Stimulated activated CD4-positive, alpha-beta T cell treated with anti-CD3 and anti-CD28 coated beads, TNF-alpha, amount 100 ng/mL, for 1 hour (primary cell): ENCODE results near the gene HIBADH.
"Not testable (repeated sequence)": the region's sequence is repeated elsewhere in the genome, so short reads cannot be mapped to it uniquely, and the experiment has no call there.

ENCODE experiments used
- DNase-seq, 3 donors: peaks; one replicate each; pipeline ENCODE4 v3.0.0-alpha.2; 2020; ENCODE audit warnings: low read depth in 3 of 3, low spot score in 1 of 3

HIBADH gene

DNA sequence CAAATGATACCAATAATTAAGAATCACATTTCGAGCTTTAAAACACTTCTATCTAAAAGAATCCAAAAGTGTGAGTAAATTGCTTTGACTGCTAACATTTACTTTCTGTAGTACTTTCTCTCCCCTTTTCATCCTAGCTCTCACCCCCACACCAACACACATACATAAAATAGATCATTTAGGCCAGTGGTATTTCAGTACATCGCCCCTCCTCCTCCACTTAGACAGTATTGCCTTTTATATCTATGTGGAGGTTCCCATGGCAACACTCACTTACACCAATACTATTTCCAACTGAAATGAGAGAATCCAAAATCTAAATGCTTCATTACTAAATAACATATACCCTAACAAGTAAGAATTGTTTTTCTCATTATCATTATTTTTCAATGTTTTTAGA lies 58.9 kb downstream of the HIBADH start:
- no peak for DNase-seq

DNA sequence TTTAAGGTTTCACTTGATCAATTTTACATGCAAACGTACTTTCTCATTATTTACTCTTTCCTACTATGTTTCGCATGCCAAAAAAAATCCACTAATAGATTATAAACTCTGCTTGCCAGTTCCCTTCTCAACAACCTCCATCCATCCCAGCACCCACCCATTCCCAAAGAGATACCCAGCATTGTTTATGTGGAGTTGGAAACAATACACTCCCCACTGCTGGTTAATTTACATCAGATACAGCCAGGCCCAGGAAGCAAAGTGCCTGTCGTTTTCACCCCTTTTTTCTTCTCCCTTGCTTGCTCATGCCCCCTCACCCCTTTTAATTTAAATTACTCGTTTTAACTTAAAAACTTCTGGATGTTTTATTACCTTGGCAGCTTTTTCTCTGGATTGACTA lies 59.9 kb downstream of the HIBADH start:
- no peak for DNase-seq

DNA sequence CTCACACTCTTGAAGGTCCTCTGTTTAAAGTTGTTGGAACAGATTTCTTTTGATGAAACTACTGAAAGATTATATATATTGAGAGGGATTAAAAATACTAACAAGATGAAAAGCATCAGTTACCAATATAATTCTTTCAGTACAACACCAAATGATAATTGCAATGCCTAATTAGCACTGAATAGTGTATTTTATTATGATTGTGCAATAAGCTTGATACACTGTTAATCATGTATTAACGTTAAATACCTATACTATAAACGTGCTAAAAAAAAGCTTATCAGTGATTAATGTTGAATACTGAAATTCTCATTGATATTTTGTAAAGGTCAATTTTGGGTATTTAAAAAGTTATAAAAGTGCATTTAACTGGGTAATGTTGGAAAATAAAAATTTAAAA lies 61.5 kb downstream of the HIBADH start:
- no peak for DNase-seq

DNA sequence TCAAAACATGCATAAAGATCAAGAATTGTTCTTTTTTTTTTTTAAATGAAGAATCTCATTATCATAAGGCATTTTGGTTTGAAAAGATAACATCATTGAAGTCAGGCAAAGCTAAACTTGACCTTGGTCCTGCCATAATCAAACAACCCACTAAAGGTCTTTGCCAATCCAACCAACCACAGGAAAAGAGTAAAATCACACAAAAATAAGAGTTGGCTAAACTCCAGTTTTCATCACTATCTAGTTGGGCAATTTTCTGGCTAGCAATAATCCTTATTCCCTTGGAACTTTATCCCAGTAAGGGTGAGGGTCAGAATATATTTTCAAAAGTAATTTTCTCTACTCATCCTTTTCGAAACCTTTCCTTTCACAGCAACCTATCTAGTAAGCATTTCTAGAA lies 62.4 kb downstream of the HIBADH start:
- no peak for DNase-seq

DNA sequence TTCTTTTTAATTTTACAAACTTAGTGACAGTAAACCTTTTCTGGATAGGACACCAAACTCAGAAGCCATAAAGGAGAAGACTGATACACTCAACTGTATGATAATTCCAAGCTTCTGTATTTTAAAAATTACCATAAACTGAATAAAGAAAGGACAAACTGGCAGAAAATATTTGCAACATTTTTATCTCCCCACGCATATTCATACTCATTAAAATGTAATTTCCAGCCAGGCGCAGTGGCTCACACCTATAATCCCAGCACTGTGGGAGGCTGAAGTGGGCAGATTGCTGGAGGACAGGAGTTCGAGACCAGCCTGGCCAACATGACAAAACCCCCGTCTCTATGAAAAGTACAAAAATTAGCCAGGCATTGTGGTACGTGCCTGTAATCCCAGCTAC lies 67.7 kb downstream of the HIBADH start:
- no peak for DNase-seq

DNA sequence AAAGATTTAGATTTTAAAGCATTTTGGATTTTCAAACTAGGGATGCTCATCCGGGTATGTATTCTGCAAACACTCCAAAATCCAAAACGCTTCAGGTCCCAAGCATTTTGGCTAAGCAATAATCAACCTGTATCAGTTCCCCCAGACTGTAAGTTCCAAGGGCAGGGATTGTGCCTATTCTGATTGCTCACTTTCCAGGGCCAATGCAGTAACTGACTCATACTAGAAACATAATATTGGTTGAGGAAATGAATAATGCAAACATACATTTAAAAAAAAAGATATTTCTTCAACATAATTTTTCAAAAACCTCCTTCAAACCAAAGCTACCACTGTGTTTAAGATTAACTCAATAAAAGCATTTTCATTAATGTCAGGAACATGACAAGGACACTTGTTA lies 69.5 kb downstream of the HIBADH start:
- DNase-seq = no peak

DNA sequence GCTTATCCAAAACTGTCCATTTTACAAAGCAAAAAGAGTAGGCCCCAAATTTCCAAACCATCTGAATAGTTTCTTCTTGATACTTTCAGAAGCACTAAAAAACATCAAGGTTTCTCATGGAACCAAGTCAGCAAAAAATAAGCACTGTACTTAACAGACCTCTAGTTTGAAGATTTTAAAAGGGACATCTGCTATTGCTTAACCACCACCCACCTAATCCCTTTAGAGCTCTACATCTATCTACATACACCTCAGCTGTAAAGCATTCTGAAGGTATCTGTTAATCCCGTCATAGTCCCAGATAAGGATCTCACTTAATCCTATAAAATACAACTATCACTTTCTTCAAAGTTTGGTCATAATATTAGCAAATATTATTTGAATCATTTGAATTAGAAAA lies 72.3 kb downstream of the HIBADH start:
- DNase-seq = no peak

DNA sequence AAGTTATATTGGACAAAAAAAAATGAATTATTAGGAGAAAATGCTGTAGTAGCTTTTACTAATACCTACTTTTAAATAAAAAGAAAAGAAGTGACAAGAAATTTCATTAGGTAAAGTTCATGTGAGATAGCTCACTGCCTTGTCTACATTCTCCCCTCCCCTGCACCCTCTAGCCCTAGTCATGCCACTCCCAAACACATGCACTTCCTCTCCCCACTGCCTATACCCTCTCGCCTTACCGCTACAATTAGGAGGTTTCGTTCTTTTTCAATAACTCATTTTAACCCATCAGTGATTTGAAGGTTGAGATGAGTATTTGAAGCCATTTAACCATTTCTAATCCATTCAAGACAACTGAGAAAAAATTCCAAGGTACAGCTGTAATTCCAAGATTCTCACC lies 75.3 kb downstream of the HIBADH start:
- DNase-seq = no peak

DNA sequence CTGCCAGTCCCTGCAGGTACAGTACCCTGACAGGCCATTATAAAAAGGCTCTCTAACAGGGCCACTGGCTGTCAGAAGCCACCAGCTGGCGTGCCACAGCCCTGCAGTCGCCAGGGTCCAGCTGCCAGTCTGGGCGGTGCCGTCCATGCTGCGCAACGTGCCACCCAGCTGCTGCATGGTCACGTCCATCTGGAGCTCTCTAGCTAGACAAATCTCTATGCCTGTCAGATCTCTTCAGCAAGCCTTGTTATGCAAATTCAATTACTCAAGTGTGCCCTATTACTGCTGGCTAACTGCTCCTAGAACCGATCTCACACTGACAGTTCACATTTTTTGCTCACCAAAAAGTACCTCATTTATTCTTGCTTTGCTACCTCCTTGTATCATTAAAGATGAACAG lies 75.9 kb downstream of the HIBADH start:
- no peak for DNase-seq

DNA sequence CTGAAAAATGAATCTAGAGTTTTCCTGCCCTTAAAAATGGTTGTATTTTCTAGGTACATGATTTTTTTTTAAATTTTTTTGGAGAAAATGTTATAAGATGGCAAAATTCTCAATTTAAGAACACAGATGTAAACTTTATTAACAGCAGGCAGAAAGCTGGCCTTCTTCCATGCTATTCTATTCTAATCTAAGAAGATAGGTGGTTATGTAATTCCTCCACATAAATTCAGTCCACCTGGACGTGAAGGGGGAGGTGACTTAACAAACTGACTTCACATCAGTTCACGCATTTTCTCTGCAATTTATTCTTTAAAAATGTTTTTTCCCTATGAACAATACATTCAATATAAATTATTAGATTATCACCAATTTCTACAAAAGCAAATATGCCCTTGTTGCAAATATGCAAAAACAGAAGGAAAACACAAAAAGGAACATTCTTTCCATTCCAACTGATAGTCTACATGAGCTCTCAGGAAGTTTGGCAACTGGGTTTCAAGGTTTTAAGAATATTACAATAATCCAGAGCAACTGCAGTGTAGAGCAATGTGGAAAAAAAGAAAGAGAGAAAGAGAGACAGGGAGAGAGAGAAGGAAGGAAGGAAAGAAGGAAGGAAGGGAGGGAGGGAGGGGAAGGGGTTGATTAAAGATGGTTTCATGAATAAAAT lies 76.8 kb downstream of the HIBADH start:
- DNase-seq = no peak

DNA sequence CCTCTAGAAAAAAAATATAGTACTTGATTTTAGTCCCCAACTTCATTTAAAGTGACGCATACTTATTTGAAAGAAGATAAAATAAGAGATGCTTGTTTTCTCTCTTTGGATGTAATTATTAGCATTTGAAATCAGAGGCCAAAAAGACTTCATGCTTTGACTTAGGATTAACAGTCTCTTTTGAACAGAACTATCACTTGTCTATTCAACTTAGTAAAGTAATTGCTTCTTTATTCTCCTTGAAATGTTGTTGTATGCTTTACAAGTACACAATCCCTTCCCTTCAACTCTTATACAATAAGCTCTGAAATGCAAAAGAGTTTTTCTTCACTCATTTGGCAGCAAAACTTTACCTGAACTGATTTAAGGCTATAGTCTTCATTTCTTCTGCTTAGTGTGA lies 80.8 kb downstream of the HIBADH start:
- no peak for DNase-seq

DNA sequence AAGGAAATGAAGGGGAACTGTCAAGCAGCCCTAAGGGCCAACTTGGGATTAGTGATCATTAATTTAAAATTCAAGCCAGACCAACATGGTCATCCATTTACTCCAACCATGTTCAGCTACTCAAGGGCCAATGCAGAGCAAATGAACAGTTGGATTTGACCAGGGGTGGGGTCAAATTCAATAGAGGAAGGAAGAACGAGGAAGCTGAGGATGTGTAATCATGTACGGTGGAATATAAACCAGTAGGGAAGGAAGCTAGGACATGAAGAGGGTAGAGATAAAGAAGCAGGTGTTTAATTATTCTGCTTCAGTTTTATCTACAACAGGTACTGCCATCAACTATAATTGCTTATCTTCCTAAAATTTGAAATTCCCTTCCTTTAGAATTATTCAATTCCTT lies 81.6 kb downstream of the HIBADH start:
- DNase-seq = no peak

DNA sequence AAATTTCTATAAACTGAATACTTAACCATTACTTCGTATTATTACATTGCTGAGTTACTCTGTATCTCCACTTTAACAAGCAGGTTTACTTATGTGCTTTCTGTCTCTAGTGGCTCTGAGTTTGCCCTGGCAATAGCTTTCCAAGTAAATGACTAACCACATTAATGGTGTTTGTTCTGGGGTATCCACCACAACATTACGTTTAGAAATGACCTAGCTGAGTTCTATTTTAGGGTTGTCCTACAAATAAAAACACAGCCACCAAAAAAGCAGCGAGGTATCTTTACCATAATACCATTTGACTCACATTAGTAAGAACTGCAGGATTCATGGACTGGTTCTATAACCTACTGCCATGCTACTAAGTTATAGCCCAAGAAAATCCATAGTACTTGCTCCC lies 83.1 kb downstream of the HIBADH start:
- no peak for DNase-seq

DNA sequence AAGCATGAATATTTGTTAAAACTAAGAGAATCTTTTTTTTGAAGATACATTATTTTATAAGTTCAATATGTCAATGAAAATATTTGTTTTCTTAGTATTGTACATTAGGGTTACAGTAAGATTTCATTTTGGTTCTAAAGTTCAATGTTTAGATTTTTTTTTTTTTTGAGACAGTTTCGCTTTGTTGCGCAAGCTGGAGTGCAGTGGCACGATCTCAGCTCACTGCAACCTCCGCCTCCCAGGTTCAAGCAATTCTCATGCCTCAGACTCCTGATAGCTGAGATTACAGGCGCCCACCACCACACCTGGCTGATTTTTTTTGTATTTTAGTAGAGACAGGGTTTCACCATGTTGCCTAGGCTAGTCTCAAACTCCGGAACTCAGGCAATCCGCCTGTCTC lies 84.5 kb downstream of the HIBADH start:
- DNase-seq = not testable (repeated sequence)

DNA sequence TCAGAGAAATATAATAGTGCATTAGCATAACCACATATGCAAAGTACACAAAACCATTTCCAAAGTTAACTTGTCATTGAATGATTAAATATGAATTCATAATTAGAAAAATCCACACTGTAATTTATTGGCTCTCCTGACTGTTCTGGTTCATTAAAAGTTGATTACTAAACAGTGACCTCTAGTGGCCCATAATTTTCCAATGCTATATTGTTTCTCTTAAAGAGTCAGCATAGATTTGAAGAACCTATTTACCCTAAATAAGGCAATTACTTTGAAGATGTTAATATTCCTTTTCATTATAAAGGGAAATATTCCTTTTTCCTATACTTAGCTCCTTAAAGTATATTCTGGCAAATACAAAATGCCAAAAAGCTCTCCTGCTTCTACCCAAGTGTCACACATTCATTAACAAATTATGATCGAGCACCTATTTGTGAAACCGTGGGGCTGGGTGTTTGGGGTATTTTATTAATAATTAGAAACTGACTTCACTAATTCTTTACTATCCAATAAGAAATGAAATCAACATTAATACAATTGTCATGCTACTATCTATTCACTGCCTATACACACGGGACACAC lies 86.2 kb downstream of the HIBADH start:
- no peak for DNase-seq

DNA sequence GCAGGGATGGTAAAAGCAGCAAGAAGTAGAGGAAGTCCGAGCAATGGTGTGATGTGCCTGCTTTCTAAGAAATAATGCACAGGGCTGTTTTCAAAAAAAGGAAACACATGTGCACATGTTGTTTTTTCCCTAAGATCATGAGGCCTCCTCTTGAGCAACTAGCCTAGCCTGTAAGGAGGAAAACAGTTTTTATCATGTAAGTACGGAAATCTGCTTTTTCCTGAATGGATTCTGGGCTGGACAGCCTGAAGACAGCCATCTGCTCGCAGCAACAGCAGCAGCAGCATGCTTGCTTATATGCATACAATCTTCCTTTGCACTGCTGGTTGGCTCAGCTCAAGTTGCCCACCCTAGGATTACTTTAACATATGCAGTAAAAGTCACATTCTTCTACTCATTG lies 87.1 kb downstream of the HIBADH start:
- DNase-seq = no peak

DNA sequence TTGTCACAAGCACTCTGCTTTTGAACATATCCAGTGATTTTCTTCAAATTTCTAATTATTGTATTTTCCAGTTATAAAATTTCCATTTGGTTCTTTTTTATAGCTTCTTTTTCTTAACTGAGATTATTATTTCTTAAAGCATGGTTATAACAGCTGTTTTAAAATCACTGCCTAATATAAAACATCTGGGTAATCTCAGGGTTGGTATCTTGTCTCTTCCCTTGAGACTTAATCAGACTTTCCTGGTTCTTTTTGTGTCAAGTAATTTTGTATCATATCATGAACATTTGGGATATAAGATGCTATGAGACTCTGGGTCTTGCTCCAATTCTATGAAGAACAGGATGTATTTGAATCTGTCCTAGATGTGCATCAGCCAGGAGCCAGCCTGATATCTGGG lies 93.6 kb downstream of the HIBADH start:
- no peak for DNase-seq

DNA sequence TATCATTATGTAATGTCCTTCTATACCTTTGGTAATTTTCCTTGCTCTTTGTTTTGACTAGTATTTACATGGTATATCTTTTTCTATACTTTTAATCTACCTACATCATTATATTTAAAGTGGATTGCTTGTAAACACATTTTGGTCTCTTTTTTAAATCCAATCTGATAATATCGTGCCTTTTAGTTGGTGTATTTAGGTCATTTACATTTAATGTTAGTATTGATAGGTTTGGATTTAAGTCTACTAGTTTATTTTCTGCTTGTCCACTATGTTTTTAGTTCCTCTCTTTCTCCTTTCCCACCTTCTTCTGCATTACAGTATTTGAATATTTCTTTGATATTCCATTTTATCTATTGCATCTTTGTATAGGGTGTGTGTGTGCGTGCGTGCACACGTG lies 95.4 kb downstream of the HIBADH start:
- DNase-seq = no peak

DNA sequence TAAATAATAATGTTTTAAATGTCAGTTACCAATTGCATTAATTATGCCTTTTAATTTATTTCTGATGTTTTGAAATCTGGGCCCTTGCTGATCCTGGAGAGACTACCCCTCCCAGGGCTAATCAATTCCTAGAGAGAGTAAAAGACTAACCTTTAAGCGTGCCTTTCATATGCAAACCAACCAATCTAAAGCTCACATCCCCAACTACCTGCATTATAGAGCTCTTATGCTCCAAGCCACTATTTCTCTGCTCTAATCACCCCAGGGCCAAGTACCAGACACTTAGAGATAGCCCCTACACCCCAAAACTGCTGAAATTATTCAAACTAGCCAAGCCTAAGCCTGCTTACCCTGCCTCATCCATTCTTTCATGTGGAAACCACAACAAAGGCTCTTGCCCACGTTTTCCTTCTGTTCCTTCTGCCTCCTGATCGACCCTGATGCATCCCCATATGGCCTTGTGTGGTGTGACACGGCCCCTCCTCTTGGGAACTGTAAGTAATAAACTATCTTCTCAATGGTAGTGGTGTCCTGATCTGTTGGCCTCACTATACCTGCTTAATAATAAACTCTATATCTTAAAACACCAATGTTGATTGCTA lies 97.7 kb downstream of the HIBADH start:
- DNase-seq = no peak

DNA sequence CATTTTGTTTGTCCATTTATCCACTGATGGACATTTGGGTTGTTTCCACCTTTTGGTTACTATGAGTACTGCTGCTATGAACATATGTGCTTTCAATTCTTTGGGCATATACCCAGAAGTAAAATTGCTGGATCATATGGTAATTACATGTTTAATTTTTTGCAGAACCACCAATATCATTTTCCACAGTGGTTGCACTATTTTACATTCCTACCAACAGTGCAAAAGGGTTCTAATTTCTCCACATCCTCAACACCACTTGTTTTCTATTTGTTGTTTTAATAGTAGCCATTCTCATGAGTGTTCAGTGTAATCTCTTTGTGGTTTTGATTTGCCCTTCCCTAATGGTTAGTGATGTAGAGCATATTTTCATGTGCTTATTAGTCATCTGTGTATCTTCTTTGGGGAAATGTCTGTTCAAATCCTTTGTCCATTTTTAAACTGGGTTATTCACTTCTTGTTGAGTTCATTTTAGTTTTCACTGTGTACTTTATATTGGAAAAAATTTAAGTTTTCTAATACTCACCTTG lies 101.9 kb downstream of the HIBADH start:
- DNase-seq = no peak

DNA sequence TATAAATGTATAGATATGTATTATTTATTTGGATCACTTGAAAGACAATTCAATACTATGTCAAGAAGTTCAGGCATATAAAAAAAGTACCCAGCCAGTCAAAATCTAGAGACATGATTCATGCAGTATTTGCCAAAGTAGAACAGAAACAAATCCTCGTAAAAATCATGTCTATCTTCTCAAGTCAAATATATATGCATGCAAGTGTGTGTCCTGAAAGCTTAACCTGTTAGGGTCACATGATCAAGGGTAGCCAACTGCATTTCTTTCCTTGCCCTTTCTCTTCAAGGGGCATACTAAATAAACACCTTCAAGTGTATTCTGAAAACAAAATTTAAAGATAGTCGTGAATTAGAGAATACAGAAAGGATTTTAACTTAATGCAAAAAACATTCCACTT lies 107.0 kb downstream of the HIBADH start:
- no peak for DNase-seq

DNA sequence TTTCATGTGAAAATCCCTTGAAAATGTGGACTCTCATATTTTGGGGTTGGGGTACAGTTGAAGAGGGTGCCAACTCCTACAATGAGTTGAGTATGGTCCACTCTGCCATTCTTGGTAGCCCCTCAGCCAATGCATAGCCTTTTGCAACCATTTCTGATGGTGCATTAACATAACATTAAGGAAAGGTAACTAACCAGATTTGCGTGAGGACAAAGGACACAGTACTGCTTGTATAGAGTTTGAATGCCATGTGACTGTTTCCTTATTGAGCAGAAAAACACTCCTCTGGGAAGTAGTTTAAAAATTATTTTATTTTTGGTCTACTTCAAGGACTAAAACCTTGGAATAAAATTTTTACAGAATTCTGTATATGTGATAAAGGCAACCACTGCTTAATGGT lies 107.9 kb downstream of the HIBADH start:
- no peak for DNase-seq

DNA sequence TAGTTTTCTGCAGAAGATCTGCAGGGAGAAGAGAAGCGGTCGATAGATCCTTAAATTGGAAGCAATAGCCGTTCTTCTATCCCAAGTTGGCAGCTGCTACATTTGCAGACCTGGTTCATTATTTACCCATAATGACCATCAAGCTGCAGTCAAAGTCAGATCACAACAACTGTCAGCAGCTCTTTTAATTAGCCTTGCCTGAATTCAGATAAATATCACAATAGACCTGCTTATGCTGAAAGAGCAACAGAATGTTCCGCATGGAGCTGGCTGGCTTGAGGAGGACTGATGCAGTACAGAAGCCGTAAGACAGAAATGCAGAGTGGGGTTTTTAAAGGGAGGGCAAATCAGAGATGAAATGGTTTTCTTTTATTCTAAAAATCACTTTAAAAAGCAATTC lies 109.4 kb downstream of the HIBADH start:
- no peak for DNase-seq
